DLD1 (cell line): ENCODE data around the gene ZNF630.
"Not testable (repeated sequence)": the region's sequence is repeated elsewhere in the genome, so short reads cannot be mapped to it uniquely, and the experiment has no call there.

Experiments
- in situ Hi-C: cut with HindIII; loops from 2 replicates; pipeline ENCODE4 v1.10.0; 2017; ENCODE audit warnings: low sequenced_read_pairs

ZNF630 gene

GRCh38 chrX:48030237-48030636 is 41.2 kb downstream of the ZNF630 start:
- in situ Hi-C loops: no loop called here

DNA sequence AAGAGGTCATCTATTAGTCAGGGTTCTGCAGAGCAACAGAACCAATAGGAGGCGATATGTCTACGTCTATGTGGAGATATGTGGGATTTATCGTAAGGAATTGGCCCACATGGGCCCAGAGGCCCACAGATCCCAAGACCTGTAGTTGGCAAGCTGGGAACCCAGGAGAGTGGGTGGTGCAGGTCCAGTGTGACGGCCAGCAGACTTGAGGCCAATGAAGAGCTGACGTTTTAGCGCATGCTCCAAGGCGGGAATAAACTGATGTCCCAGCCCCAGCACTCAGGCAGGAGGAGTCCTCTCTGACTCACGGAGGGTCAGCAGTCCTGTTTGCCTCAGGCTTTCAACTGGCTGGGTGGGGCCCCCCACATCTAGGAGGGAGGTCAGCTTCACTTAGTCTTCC is 43.3 kb downstream of the ZNF630 start:
- in situ Hi-C loops: no loop called here

- in situ Hi-C loops: not testable (repeated sequence)
These were observed 43.9 kb downstream of the ZNF630 start for GRCh38 chrX:48027545-48027944.

GRCh38 chrX:48025561-48025960 is 45.9 kb downstream of the ZNF630 start:
- in situ Hi-C loops: no loop called here

DNA sequence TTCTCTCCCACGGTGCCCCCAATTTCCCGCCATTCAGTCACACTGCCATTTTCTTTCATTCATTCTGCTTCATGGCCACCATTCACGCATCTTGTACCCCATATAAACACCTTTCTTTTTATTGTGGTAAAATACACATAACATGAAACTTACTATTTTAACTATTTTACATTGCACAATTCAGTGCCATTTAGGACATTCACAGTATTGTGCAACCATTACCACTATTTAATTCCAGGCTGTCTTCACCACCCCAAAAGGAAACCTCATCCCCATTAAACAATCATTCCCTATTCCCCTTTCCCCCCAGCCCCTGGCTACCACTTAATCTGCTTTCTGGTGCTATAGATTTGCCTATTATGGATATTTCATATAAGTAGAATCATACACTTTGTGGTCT is 48.7 kb downstream of the ZNF630 start:
- in situ Hi-C loops: no loop called here

GRCh38 chrX:48022100-48022499 is 49.3 kb downstream of the ZNF630 start:
- in situ Hi-C loops: no loop called here

DNA sequence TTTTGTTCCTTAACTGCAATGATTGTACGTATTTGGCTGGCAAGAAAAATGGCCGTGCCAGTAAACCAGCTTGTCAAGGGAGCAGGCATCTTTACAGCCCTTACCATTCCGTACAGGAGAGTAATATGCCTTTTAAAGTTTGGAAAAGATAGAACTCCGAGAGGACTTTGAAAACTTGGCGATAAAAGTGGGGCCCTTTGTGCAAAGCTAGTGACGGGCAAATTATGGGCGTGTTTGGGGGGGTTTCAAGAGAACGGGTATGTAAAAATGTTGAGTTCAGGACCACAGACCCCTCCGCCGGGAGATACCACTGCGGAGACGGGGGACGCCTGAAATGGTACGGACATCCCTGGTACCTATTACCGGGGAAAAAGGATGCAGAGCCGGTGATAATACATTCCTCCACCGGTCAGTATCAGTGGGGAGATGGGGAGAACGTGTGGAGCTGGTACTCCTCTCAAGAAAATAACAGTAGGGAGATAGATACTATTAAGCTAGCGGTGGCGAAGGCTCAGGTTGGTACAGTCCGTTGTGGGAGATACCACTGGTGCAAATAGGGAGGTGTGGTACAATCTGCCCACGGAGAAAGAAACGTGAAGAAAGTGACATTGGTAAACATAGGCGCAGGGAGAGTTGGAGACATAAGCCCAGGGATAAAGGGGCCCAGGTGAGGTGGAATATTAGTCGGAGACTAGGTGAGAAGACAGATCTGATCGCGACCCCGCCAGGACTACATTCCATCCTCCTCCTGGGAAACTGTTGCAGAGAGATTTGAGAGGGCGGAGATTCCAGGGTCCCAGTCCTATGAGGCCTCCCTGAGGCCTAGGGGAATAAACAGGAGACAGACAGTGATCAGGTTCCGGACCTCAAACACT is 50.2 kb downstream of the ZNF630 start:
- in situ Hi-C loops: no loop called here

DNA sequence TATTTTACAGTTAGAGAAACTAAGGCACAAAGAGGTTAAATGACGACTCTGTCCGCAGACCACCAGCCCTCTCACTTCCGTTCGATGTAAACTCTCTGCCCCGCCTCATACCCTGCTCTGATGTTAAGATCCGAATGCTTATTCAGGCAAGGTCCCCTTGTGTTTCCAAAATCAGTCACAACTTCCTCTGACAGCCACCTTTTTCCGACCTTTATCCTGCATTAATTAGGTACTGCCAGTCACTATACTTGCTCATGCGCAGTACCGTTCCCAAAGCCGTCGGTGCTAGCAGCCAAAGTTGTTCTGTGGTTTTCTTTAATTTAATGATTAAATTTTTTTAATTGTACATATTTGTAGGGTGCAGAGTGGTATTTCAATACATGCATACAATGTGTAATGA is 51.0 kb downstream of the ZNF630 start:
- in situ Hi-C loops: not testable (repeated sequence)

DNA sequence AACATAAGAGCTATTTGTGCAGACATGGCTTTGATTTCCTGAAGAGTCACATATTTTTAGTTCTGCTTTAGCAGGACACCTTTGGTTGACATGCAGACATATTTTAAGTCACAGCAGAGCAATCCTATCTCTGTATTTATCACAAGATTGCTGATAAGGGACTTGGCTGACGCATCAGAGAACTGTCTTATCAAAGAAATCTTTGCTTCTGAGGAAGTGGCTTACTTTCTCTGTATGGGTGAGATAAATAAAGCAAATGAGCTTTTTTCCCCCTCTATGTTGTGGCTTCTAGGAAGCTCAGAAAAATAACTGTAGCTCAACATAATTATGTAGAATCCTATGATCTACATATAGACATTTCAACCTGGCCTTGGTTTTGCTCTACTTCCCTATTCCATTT is 51.5 kb downstream of the ZNF630 start:
- in situ Hi-C loops: not testable (repeated sequence)

DNA sequence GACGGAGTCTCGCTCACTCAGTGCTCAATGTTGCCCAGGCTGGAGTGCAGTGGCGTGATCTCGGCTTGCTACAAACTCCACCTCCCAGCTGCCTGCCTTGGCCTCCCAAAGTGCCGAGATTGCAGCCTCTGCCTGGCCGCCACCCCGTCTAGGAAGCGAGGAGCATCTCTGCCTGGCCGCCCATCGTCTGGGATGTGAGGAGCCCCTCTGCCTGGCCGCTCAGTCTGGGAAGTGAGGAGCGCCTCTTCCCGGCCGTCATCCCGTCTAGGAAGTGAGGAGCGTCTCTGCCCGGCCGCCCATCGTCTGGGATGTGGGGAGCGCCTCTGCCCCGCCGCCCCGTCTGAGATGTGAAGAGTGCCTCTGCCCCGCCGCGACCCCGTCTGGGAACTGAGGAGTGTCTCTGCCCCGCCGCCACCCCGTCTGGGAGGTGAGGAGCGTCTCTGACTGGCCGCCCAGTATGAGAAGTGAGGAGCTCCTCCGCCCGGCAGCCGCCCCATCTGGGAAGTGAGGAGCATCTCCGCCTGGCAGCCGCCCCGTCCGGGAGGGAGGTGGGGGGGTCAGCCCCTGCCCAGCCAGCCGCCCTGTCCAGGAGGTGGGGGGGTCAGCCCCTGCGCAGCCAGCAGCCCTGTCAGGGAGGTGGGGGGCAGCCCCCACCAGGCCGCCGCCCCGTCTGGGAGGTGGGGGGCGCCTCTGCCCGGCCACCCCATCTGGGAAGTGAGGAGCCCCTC is 54.7 kb downstream of the ZNF630 start:
- in situ Hi-C loops: not testable (repeated sequence)

GRCh38 chrX:48009445-48009960 is 61.9 kb downstream of the ZNF630 start:
- in situ Hi-C loops: not testable (repeated sequence)
